Renal cortex interstitium (tissue), 11 donors: Measurements from ENCODE around the gene SMYD1. TPM values are rescaled to one million over a fixed set of nuclear protein-coding genes. Genes with fewer than 3 reads are reported as not detected.

ENCODE experiments used
- DNase-seq, 11 donors: peaks; one replicate each; pipeline ENCODE4 v3.0.0-alpha.2; 2013; ENCODE audit warnings: low read depth in 9 of 11, low spot score in 4 of 11; ENCODE audit errors: extremely low read depth in 1 of 11
- polyA plus RNA-seq, 3 donors: library from polyadenylated mRNA; unstranded; fragments of 120-200 nt; gene quantifications; one replicate each; pipeline ENCODE4 v1.2.1, GENCODE V29; 2013; ENCODE audit not compliant: insufficient read length in 3 of 3

The SMYD1 gene
- polyA plus RNA-seq, 3 donors = 0.14 TPM; not detected in 2

DNA sequence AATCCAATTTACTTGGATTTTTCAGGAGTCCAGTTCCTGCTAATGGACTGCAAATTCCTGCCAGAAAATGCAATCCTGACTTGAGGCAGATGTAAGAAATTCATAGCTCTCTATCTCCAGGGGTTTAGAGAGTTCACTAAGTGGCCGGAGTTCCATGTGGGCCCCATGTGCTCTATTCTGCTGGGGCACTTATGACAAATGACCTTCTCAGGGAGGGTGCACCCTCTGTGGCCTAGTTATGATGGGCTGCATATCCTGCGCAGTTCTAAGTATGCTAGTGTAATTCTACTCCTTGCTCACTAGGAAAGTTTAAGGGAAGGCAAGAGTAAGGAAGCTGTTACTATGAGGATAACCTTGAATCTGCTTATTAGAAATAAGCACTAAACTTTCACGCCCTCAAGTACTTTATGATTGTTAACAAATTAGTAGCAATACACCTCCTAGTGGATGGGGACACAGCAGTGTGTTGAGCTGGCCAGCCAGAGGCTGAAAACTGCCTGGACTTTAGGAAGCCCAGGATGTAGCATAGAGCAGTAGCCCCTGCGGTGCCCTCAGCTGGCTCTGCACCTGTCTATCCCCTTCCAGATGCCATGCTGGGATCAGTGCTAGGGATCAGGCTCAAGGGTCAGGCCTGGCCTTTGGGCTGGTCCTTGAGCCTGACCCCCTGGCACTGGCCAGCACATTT lies 14.4 kb downstream of the SMYD1 start:
- no peak for DNase-seq

GRCh38 chr2:88082781-88083180 lies 15.2 kb downstream of the SMYD1 start:
- DNase-seq = no peak

DNA sequence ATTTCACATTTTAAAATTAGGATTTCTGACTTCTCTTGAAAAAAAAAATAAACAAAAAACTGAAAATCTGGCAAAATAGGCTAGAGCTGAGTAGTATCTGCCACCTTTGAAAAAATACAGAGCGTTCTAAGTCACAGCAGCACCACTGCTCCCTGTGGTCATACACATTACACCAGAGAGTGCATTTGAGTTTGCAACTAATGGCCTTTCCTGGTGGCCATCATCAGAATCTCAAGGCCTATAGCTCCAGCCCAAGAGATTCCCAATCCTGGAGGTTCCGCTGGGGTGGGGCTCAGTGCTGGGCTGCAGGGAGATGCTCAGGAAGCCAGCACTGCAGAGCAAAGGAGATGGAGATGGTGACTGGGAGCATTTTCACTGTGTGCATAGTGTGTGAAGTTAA lies 17.5 kb downstream of the SMYD1 start:
- DNase-seq = no peak

DNA sequence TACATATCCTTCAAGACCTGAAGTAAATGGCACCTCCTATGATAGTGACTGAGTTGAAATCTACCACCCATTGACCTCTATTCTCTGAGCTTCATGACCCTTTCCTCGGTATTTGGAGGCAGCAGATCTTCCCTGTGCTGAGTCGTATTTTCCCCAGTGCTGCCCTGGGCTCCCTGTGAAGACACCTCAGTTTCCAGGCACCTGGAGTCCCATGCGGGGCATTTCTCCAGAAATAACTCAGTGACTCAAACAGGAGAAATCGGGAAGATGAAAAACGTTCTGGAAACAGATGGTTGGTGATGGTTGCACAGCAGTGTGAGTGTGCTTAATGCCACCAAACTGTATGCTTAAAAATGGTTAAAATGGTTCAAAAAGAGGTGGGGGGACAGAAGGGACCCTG lies 18.0 kb downstream of the SMYD1 start:
- DNase-seq = no peak

GRCh38 chr2:88086401-88086800 lies 18.8 kb downstream of the SMYD1 start:
- no peak for DNase-seq

DNA sequence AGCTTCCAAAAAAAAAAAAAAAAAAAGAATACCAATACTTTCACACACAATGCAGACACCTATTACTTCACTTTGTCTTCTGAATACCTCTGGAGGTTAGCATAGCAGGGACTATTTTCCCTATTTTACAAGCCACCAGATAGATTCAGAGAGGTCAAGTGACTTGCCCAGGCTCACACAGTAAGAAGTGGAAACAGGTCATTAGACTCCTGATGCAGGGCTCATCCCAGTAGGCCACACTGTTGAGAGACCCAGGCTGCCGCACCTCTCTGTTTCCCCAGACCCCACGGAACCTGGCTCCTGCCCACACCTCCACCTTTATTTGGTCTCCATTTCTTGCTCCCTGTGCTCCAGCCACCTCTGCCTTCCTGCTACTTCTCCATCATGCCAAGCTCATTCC lies 19.4 kb downstream of the SMYD1 start:
- DNase-seq = no peak

DNA sequence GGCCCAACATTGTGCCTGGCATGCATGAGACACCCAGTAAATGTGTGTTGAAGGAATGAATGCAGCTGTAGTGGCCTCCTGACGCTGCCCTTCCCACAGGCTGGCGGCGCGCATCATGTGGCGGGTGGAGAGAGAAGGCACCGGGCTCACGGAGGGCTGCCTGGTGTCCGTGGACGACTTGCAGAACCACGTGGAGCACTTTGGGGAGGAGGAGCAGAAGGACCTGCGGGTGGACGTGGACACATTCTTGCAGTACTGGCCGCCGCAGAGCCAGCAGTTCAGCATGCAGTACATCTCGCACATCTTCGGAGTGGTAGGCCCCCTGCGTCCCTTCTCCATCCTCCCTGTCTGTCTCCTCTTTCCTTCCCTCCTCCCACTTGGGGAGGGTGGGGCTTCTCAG lies 20.1 kb downstream of the SMYD1 start:
- DNase-seq = no peak

GRCh38 chr2:88088999-88089398 lies 21.4 kb downstream of the SMYD1 start:
- no peak for DNase-seq

- DNase-seq = no peak
Measured at GRCh38 chr2:88090446-88091283, 23.0 kb downstream of the SMYD1 start.

GRCh38 chr2:88091943-88092342 lies 24.3 kb downstream of the SMYD1 start:
- DNase-seq = no peak

DNA sequence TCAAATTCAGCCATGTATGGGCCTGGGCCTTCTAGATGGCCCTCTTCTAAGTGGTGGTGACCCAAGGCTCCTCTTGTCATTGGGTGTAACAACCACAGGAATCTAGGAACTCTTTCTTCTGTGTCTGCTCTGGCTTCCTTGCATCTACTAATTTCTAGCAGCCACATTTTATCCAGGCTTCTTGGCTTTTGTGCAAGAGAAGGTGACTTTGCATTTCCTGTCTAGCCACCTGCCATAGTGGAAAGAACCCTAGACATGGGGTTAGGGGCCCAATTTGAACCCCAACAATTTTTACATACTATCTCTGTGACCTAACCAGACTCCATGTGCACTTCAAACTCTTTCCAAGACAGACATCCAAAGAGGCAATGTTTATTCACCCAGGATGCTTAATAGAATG lies 25.1 kb downstream of the SMYD1 start:
- no peak for DNase-seq

- DNase-seq = no peak
Measured at GRCh38 chr2:88095022-88095421, 27.4 kb downstream of the SMYD1 start.

DNA sequence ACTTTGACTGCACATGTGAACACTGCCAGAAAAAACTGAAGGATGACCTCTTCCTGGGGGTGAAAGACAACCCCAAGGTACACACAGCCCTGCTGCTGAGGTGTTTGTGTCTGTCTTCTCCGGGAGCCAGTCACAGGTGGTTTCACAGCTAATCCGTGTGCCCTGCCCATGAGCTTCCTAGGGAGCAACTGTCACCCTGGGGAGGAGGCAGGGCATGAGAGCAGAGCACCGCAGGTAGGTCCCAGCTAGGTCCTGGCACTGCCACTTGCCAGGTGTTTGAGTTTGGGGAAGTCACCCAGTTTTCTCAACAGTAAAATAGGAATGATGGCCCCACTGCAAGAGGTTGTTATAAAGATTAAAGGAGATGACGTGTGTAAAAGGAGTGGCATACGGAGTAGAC lies 29.1 kb downstream of the SMYD1 start:
- DNase-seq = no peak

GRCh38 chr2:88097192-88097591 lies 29.6 kb downstream of the SMYD1 start:
- no peak for DNase-seq

DNA sequence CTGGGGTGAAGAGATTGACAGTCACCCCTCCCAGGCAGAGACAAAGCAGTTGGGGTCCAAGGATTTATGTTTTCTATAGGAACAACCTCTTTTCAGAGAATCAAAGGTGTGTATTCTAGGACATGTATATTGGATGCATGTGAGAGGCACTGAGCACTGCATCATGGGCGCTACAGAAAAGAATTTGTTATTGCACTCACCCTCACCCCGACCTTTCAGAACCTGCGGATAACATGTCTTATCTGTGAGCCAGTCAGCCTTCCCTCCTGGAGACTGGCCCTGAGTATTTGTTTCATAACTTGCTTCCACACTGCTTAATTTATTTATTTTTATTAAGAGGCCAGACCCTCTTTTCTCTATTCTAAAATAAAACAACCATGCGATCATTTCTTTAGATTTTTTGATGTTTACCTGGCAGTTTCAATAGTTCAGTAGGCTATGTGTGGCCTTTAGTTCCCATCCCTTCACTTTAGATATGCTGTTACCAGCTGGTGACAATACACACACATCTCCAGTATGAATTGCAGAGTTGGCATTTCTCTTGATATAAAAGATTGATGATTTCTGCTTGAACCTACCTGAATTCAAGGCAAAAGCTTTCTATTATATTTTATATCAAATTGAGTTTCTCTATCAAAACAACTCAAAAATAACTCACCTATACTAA lies 30.4 kb downstream of the SMYD1 start:
- no peak for DNase-seq

DNA sequence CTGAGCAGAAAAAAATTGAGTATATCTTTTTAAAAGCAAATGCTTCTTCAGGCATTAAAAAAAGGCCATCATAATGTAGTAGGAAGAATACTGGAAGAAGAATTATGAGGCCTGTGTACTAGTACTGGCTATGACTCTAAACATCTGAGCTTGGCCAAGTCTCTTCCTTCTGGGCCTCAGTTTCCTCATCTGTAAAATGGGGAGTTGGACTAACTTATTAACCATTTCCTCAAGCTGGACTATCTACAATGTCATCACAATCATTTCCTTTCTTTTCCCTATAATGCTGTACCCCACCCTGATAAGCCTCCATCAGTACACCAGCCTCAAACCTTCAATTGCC lies 30.9 kb downstream of the SMYD1 start:
- DNase-seq = no peak

- DNase-seq = no peak
Measured at GRCh38 chr2:88099798-88100488, 32.3 kb downstream of the SMYD1 start.

DNA sequence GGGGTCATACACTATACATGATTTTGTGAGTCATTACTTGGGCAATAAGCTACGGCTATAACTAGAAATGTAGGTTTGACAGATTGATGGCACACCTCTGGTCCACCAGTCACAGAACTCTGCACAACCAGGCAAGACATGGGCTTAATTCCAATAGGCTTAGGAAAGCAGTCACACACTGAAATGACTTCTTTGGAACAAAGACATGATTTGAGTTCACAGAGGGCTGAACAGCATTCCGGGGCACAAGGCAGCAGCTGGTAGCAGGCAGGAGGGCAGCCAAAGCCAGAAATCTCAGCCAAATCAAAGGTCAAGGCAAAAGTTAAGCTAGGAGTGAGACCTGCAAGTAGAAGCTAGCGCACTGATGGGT lies 32.8 kb downstream of the SMYD1 start:
- no peak for DNase-seq

DNA sequence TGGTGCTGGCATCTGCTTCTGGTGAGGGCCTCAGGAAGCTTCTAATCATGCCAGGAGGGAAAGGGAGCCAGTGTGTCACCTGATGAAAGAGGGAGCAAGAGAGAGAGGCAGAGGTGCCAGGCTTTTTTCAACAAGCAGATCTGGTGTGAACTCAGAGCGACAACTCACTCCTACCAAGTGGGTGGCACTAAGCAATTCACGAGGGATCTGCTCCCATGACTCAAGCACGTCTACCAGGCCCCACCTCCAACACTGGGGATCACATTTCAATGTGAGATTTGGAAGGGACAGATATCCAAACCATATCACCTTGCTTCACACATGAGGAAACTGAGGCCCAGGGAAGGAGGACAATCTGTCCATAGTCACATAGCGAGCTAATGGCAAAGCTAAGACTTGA lies 41.2 kb downstream of the SMYD1 start:
- DNase-seq = no peak

- no peak for DNase-seq
Measured at GRCh38 chr2:88110830-88111229, 43.2 kb downstream of the SMYD1 start.
